Heart left ventricle (tissue), 13 donors: ENCODE data around the gene ATP5PB.

Source experiments
- CTCF ChIP-seq, 12 donors: fragments of 200-600 bp; sonication (generic) in 4 of 12; IDR thresholded peaks; one replicate each; pipeline versions ENCODE4 v1.5.0 to v1.8.0; 2018 to 2022; ENCODE audit warnings: antibody characterized with exemption in 12 of 12, mild to moderate bottlenecking in 5 of 12
- POLR2A ChIP-seq, 2 donors: fragments of 450-650 bp; IDR thresholded peaks; one replicate each; pipeline ENCODE4 v1.6.1; 2017; ENCODE audit warnings: antibody characterized with exemption in 2 of 2, mild to moderate bottlenecking in 2 of 2, moderate library complexity in 2 of 2
- donor health status: ischemic (EF 13 %, LVEDD 7.1; RV severe dilation, severe dysfunction).
- donor health status: DM: no; HTN: yes; CAD: no.
- donor health status: DM: no; HTN: no; CAD: no.
- donor health status: ischemic (EF 25% LVEDD 6.9; RV normal size, moderate dysfunction).
- donor health status: ischemic (EF 25% LVEDD 5.7; RV mildly dilated, moderate dysfunction).
- donor health status: ischemic (EF 35%, LVEDD 5.7; RV mildly dilated, moderate dysfunction).
- donor health status: nonischemic (EF 11% LVEDD 7.7; RV severe dilation, severe dysfunction).
- donor health status: DM: yes; HTN: yes; CAD: no.
- donor health status: PGD.
- donor health status: ischemic (EF 29% LVEDD 5.4; RV normal size, mild dysfunction).
- donor health status: nonischemic (EF 23%, LVEDD 6.1; RV moderate dilation, normal function).

- no peak for TF ChIP-seq CTCF (IDR thresholded peaks at IDR 0.05)
- TF ChIP-seq POLR2A (IDR thresholded peaks at IDR 0.05), result no peak
These were observed 54.8 kb downstream of the ATP5PB start for GRCh38 chr1:111504097-111504496.
